IMR-90 (cell line): ENCODE data around the gene LHFPL3.

ENCODE experiments used
- BHLHE40 ChIP-seq: fragments of 150-350 bp; IDR thresholded peaks from 2 replicates; pipeline ENCODE4 v1.6.1; 2016; ENCODE audit warnings: mild to moderate bottlenecking, low read depth, low read length
- FOS ChIP-seq: fragments of 150-350 bp; IDR thresholded peaks from 2 replicates; pipeline ENCODE4 v1.6.1; 2016; ENCODE audit warnings: low read depth, low read length
- POLR2A ChIP-seq: IDR thresholded peaks from 2 replicates; pipeline ENCODE4 v1.6.1; 2012; ENCODE audit warnings: mild to moderate bottlenecking, low read depth, low read length
- TF ChIP-seq, protein P1 (sequence below): conservative IDR thresholded peaks from 2 replicates; pipeline ENCODE4 v1.5.1; 2012; ENCODE audit warnings: mild to moderate bottlenecking, low read depth, low read length, improper control_type of control experiment

DNA sequence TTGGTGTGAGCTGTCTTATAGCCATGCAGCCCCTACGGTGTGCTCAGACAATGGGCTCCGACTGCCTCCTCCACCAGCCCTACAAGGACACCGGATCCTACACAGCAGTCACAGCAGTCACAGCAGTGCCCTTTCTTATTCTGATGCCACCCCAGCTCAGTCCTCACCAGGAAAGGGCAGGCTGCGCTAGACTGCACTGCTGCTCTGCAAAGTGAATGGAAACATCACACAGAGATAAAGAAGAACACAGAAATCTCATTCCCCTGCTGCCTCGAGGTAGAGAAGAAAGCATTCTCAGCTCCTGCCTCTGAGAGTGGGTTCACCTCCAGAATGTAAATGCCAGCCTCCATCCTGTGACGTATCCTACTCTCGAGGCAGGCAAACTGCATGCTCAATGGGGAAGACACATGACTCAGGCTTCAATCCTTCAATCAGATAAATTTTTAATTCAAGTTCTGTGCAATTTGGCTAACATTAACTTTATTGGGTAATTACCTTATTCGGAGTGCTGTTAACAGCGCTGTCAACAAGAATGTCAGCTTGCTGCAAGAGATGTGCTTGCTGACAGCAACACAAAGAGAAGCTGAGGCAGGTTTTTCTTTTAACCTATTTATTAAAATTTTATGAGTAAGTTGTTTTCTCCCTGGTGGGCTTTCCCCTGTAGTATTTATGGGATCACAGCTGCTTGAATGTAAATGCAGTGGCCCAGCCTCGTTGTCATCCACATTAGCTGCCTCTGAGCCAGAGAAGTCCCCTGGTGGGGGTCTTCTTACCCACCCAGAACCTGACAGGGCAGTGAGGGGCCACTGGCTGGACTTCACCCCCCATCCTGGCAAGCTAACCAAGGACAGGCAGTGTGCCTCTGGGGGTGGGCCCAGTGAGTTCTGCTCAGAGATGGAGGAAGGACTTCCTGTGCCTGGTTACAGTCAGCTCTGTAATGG lies 444.3 kb downstream of the LHFPL3 start:
- TF ChIP-seq, protein P1, sequence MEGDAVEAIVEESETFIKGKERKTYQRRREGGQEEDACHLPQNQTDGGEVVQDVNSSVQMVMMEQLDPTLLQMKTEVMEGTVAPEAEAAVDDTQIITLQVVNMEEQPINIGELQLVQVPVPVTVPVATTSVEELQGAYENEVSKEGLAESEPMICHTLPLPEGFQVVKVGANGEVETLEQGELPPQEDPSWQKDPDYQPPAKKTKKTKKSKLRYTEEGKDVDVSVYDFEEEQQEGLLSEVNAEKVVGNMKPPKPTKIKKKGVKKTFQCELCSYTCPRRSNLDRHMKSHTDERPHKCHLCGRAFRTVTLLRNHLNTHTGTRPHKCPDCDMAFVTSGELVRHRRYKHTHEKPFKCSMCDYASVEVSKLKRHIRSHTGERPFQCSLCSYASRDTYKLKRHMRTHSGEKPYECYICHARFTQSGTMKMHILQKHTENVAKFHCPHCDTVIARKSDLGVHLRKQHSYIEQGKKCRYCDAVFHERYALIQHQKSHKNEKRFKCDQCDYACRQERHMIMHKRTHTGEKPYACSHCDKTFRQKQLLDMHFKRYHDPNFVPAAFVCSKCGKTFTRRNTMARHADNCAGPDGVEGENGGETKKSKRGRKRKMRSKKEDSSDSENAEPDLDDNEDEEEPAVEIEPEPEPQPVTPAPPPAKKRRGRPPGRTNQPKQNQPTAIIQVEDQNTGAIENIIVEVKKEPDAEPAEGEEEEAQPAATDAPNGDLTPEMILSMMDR: no peak
- TF ChIP-seq POLR2A (no peak), FOS (no peak), BHLHE40 (no peak)
